IPS-15b (cell line): ENCODE measurements around the gene FN3KRP.

ENCODE experiments used
- H3K27me3 ChIP-seq: one replicate; pipeline ENCODE4 v1.6.1; 2013; ENCODE audit warnings: low read length; ENCODE audit not compliant: control insufficient read depth, insufficient read depth
- H3K36me3 ChIP-seq: one replicate; pipeline ENCODE4 v1.6.1; 2013; ENCODE audit warnings: low read length; ENCODE audit not compliant: control insufficient read depth, insufficient read depth
- H3K4me1 ChIP-seq: one replicate; pipeline ENCODE4 v1.6.1; 2013; ENCODE audit warnings: mild to moderate bottlenecking, low read length; ENCODE audit not compliant: control insufficient read depth, insufficient read depth
- H3K4me3 ChIP-seq: one replicate; pipeline ENCODE4 v1.5.1; 2013; ENCODE audit warnings: low read depth, low read length
- H3K9ac ChIP-seq: one replicate; pipeline ENCODE4 v1.6.1; 2013; ENCODE audit warnings: low read depth, mild to moderate bottlenecking, low read length
- H3K9me3 ChIP-seq: one replicate; pipeline ENCODE4 v1.6.1; 2013; ENCODE audit warnings: mild to moderate bottlenecking, low read length; ENCODE audit not compliant: control insufficient read depth, insufficient read depth

Gene FN3KRP

DNA sequence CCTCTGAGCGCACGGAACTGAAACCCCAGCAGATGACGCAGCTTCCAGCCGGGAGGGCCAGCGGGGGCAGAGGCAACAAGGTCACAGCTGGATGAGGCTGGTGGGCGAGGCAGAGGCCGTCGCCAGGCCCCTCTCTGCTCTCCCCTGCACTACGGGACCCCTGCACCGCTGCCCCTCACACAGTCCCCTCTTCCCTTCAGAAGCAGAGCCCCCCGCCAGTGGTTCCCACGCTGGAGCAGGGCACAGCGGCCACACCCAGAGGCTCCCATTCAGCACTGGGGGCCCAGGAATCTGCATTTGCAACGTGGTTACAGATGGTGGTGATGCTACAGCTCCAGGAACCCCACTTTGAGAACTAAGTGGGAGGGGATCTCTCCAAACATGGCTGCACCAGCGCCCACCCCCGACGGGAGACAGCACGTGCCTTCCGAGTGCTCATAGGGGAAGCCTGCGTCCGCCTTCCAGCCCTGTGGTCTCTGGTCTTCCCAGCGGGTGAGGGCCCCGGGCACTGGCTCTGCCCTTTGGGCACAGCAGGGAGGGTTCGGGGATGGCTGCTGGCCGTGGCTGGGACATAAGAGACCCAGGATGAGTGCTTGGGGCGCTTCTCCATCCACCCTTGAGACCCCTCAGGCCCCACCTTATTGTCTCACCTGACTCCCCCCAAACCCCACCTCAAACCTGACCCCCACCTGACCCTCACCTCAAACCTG lies 13.3 kb upstream of the FN3KRP start:
- H3K9me3 ChIP-seq, result no peaks in the 10 kb centered on the region
- H3K36me3 ChIP-seq, result no peaks in the 10 kb centered on the region
- H3K4me1 ChIP-seq, result no peaks in the 10 kb centered on the region
- H3K4me3 ChIP-seq, result no peak overlapping the region
- H3K27me3 ChIP-seq, result peaks cover 12% of the 10 kb centered on the region
- H3K9ac ChIP-seq, result no peak overlapping the region

DNA sequence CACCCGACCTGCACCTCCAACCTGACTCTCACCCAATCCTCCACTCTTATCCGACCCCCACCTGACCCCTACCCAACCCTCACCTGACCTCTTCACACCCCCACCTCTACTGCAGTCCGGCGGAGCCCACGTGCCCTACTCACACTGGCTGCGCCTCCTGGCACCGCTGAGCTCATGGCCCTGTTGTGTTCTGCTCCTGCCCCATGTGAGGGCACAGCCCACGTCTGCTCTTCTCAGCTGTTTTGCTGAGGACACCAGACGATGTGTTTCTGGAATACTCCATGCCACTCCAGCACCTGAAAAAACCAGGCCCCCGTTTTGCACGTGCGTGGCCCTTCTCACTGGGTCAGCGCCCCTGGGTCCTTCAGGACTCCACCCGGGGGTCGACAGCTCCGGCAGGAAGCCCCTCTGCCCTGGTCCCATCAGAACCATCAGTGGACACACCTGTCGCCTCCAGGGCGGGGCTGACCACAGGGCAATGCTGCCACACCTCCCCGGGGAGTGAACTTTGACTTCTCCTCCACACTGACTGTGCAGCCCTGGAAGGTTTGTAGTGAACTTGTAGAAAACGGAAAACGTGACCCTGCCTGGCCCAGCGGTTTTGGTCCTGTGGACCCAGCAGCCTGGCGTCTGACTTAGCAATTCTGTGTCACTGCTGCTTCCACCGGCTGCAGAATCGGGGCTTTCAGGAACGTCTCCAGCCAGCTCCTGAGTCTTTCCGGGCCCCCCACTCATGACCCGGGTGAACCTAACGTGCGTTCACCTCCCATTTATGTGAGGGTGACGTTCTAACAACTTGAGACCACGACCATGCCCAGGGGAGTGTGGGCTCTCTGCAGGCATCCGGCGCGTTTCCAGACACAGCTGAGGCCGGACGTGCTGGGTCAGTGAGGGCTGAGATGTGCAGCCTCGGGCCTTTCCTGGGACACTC lies 12.3 kb upstream of the FN3KRP start:
- Histone ChIP-seq H3K4me3 (no peak overlapping the region), H3K4me1 (no peaks in the 10 kb centered on the region), H3K9me3 (no peaks in the 10 kb centered on the region), H3K36me3 (no peaks in the 10 kb centered on the region), H3K9ac (no peak overlapping the region), H3K27me3 (peaks cover 11% of the 10 kb centered on the region)

DNA sequence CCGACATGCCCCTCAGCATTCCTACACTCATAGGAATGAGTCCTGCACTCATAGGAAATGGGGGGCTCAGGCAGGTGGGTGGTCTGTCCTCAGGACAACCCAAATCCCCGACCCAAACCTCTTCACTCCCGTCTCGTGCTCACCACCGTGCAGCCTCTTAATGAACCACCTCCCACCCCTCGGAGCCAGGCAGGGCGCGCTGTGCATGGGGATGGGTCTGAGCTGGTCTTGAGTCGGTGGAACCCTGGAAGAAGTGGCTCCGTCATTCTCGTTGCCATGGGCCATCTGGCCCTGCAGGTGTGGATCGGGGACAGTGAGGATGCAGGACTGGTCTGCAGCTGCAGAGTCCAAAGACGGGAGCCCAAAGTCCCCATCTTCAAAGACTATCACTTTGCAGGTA lies 11.6 kb upstream of the FN3KRP start:
- H3K4me3 ChIP-seq, result no peak overlapping the region
- H3K4me1 ChIP-seq, result no peaks in the 10 kb centered on the region
- H3K9me3 ChIP-seq, result no peaks in the 10 kb centered on the region
- H3K36me3 ChIP-seq, result no peaks in the 10 kb centered on the region
- H3K9ac ChIP-seq, result no peak overlapping the region
- H3K27me3 ChIP-seq, result peaks cover 4% of the 10 kb centered on the region

DNA sequence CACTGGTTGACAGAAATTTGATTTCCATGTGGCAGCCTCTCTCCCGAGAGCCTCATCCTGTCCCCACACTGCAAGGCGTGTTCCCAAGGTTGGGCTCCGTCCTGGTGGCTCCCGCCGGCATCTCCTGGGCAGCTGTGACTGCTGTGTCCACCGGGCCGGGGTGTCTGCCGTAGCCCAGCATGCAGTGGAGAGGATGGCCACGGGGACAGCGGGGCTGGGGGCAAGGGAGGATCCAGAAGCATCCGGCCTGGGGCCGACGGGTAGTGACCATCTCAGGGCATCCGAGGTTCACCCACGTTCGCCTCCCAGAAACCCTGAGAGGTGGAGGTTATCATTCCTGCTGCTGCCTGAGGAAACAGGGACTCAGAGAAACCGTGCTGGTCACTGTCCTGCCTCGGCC lies 10.8 kb upstream of the FN3KRP start:
- no peaks in the 10 kb centered on the region for H3K4me1 ChIP-seq
- H3K36me3 ChIP-seq, result no peaks in the 10 kb centered on the region

DNA sequence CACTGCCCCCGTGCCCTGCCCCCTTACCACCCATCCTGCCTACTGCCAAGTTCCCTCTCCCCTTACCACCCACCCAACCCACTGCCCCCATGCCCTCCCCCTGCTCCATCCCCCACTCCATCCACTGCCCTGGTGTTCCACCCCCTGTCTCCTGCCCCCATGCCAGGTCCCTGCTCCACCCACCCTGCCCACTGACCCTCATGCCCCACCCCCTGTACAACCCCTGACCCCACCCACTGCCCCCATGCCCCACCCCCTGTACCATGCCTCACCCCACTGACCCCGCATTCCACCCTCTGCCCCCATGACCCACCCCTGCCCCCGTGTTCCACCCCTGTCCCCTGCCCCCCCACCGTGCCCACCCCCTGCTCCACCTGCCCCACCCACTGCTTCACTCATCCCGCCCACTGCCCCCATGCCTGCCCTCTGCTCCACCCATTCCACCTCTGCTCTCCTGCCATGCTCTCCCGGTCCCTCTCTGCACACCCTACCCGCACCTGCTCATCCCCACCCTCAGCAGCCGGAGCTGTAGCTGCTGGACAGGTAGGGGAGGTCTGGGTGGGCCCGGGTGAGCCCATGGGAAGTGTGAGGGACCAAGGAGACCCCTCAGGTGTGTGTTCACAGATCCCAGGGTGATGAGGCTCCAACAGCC lies 7.4 kb upstream of the FN3KRP start:
- Histone ChIP-seq H3K27me3 (no peaks in the 10 kb centered on the region), H3K4me3 (no peak overlapping the region), H3K9me3 (no peaks in the 10 kb centered on the region), H3K9ac (no peak overlapping the region), H3K36me3 (no peaks in the 10 kb centered on the region), H3K4me1 (no peaks in the 10 kb centered on the region)

More for the DNA sequence above, 10.8 kb upstream of the FN3KRP start:
- no peak overlapping the region for H3K9ac ChIP-seq
- H3K27me3 ChIP-seq, result peaks cover 3% of the 10 kb centered on the region
- H3K9me3 ChIP-seq, result no peaks in the 10 kb centered on the region
- H3K4me3 ChIP-seq, result no peak overlapping the region

DNA sequence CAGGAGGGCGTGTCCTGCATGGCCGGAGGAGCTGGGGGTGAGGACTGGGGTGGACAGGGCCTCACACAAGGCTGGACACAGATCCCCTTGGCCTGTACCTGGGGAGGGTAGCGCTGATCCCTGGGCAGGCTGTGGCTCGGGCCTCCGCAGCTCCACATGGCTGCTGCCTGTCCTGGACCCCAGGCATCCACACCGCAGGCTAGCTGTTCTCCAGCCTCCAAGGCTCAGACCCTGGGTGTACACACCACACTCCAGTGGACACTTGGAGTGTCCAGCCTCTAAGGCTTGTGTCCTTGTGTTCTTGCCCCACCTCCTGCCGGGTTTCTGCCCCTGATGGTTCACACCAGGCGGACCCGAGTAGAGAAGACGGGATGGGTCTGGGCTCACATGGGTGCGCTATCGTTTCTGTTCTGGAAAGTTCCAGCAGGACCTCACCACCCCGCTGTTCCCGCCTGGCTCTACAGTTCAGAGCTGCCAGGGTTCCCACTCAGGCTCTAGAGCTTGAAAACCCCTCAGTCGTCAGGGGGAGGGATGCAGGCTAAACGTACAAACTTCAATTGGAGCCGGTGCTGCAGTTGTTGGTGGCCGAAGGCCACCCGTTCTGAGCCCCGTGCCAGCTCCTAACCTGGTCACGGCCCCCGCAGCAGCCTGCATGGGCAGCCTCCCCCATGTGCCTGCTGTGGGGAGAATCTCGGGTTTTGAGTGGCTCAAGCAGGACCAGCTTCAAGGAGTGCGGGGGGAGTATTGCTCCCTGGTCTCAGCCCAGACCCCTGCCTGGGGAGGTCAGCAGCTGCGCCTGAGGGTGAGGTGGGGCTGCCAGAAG lies 6.6 kb upstream of the FN3KRP start:
- no peaks in the 10 kb centered on the region for H3K27me3 ChIP-seq
- H3K4me3 ChIP-seq, result no peak overlapping the region
- no peaks in the 10 kb centered on the region for H3K4me1 ChIP-seq
- H3K36me3 ChIP-seq, result no peaks in the 10 kb centered on the region
- H3K9me3 ChIP-seq, result no peaks in the 10 kb centered on the region
- H3K9ac ChIP-seq, result no peak overlapping the region

DNA sequence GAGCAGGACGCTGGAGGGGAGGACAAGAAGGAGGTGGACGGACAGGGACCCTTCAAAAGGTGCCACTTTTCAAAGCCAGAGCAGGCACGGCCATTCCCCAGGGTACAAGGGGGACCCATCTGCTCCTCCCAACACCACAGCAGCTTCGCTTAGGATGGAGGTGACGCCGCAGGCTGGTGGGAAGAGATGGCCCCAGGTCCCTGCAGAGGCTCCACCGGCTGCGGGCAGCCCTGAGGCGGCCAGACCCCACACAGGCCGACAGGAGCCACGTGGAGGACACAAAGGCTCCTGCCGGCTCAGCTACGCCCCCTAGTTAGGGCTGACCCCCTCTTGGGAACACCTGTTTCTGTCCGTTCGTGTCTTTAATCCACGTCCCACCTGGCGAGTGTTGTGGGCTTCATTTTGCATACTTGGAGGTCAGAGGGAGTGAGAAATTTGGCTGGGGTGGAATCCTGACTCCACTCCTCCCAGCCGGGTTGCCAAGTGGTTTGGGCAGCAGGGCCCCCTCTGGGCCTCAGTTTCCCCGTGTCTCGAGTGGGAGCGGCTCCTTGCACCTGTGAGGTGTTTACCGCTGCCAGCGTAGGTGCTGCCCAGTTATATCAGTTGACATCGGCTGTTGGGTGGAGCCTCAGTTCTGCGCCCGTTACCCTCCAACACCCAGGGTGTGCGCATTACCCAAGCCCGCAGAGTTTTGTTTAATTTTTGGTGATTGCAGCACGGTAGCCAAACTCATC lies 5.8 kb upstream of the FN3KRP start:
- Histone ChIP-seq H3K9ac (peak overlapping the region; percentile 12), H3K4me1 (peaks cover under 1% of the 10 kb centered on the region), H3K9me3 (no peaks in the 10 kb centered on the region), H3K4me3 (no peak overlapping the region), H3K27me3 (no peaks in the 10 kb centered on the region), H3K36me3 (no peaks in the 10 kb centered on the region)

DNA sequence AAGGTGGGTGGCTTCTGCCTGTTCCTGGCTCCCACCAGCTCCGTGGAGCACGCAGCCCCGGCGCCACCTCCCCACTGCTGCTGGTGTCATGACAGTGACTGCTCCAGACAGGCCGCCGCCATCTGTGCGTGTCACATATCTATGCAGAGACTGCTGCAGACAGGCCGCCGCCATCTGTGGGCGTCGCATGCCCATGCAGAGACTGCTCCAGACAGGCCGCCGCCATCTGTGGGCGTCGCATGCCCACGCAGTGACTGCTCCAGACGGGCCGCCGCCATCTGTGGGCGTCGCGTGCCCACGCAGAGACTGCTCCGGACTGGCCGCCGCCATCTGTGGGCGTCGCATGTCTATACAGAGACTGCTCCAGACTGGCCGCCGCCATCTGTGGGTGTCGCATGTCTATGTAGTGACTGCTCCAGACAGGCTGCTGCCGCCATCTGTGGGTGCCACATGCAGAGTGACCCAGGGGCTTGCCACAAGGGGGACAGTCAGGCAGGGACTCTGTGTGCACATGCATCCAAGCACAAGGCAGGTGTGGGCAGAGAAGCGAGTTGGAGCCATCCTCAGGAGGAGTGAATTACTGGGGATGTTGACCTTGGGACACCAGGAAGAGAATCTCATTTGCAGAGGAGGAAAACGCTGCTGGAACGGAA lies 3.3 kb upstream of the FN3KRP start:
- H3K27me3 ChIP-seq, result no peaks in the 10 kb centered on the region
- peaks cover 2% of the 10 kb centered on the region for H3K4me1 ChIP-seq
- H3K4me3 ChIP-seq, result no peak overlapping the region
- no peaks in the 10 kb centered on the region for H3K36me3 ChIP-seq
- no peaks in the 10 kb centered on the region for H3K9me3 ChIP-seq
- no peak overlapping the region for H3K9ac ChIP-seq

DNA sequence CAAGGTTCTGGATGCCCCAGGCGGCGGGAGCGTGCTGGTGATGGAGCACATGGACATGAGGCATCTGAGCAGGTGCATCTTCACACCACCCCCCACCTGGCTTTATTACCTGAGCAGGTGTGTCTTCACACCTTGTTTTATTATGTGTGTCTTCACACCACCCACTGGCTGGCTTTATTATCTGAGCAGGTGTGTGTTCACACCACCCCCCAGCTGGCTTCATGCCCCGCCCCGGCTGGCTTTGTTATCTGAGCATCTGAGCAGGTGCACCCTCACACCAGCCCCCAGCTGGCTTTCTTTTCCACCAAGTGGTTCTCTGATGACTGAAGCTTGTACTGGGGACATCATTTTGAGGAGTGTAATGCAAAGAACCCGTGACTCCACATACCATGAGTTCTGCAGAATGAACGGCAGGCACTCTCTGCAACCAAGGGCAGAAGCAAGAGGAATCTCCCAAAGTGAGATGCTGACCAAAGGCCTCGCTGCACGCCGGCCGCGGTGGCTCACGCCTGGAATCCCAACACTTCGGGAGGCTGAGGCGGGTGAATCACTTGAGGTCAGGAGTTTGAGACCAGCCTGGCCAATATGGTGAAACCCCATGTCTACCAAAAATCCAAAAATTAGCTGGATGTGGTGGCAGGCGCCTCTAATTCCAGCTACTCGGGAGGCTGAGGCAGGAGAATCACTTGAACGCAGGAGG lies 2.6 kb downstream of the FN3KRP start:
- peaks cover 5% of the 10 kb centered on the region for H3K36me3 ChIP-seq
- H3K9me3 ChIP-seq, result no peaks in the 10 kb centered on the region
- H3K27me3 ChIP-seq, result no peaks in the 10 kb centered on the region
- H3K4me1 ChIP-seq, result peaks cover 2% of the 10 kb centered on the region
- H3K9ac ChIP-seq, result no peak overlapping the region
- no peak overlapping the region for H3K4me3 ChIP-seq

DNA sequence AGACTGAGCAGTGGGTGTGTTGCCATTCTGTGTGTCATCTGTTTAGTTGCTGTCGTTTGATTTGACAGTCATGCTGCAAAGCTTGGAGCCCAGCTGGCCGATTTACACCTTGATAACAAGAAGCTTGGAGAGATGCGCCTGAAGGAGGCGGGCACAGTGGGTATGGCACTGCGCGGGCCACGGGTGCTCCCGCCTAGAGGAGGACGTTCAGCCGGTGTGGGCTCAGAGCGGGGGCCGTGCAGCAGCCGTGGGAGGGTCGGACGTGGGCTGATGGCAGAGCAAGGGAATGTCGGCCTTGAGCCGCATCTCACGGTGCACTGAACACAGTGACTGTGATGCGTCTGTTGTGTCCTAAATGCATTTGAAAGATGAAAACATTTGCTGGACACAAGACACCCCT lies 3.7 kb downstream of the FN3KRP start:
- Histone ChIP-seq H3K9ac (no peak overlapping the region), H3K4me3 (no peak overlapping the region), H3K36me3 (peaks cover 5% of the 10 kb centered on the region), H3K27me3 (no peaks in the 10 kb centered on the region), H3K4me1 (peaks cover 2% of the 10 kb centered on the region), H3K9me3 (no peaks in the 10 kb centered on the region)
